ENCODE data around the gene FAXDC2.
A peak's percentile ranks its signal among the peaks of the same experiment; 100 is the strongest.

The FAXDC2 gene

GRCh38 chr5:154860765-154861164 lies 10.4 kb upstream of the FAXDC2 start:
- H3K4me1 ChIP-seq, result peaks cover 0 to 45% (median 23%) of the 10 kb centered on the region in 4 donors
- TF ChIP-seq CTCF (IDR thresholded peaks at IDR 0.05), result no peak
- no peaks in the 10 kb centered on the region for H3K9me3 ChIP-seq
- H3K27ac ChIP-seq, result peak overlapping the region; percentile 98
- no peaks in the 10 kb centered on the region for H3K27me3 ChIP-seq
- DNase-seq, result no peak
- peaks cover 15 to 23% (median 19%) of the 10 kb centered on the region in 3 donors for H3K36me3 ChIP-seq
- intact Hi-C loops (cut with DNase I; ENCODE audit: low total_unique reads), result no loop called here
- H3K4me3 ChIP-seq, result peak overlapping the region; percentile 85 to 92

GRCh38 chr5:154860123-154860522 lies 9.7 kb upstream of the FAXDC2 start:
- Histone ChIP-seq H3K9me3 (no peaks in the 10 kb centered on the region), H3K4me3 (peak overlapping the region; percentile 85 to 92), H3K27ac (peak overlapping the region; percentile 98), H3K27me3 (no peaks in the 10 kb centered on the region), H3K4me1 (peaks cover 0 to 45% (median 23%) of the 10 kb centered on the region in 4 donors), H3K36me3 (peaks cover 8 to 16% (median 12%) of the 10 kb centered on the region in 3 donors)
- intact Hi-C loops (cut with DNase I; ENCODE audit: low total_unique reads), result no loop called here
- DNase-seq, result peak; percentile 71 to 79
- TF ChIP-seq CTCF (IDR thresholded peaks at IDR 0.05), result no peak

- Histone ChIP-seq H3K36me3 (peaks cover 0 to 9% (median 5%) of the 10 kb centered on the region in 3 donors), H3K4me1 (peaks cover 0 to 45% (median 23%) of the 10 kb centered on the region in 4 donors), H3K9me3 (no peaks in the 10 kb centered on the region), H3K4me3 (peak overlapping the region; percentile 85 to 92), H3K27me3 (no peaks in the 10 kb centered on the region), H3K27ac (peak overlapping the region; percentile 98)
- intact Hi-C loops (cut with DNase I; ENCODE audit: low total_unique reads), result loop anchor here (5.0 kb wide), 1 partner anchor 78 kb away; the partner anchor contains the start of gene GEMIN5
- no peak for DNase-seq
- no peak for TF ChIP-seq CTCF (IDR thresholded peaks at IDR 0.05)
Observed at GRCh38 chr5:154858972-154859871, 8.8 kb upstream of the FAXDC2 start.

- Histone ChIP-seq H3K4me3 (peak within 1 kb of the TSS; percentile 85 to 92), H3K36me3 (peaks cover 0 to 4% (median 3%) of the 10 kb centered on the region in 3 donors), H3K9me3 (no peaks in the 10 kb centered on the region), H3K4me1 (peaks cover 0 to 45% (median 23%) of the 10 kb centered on the region in 4 donors), H3K27me3 (no peaks in the 10 kb centered on the region), H3K27ac (peak within 1 kb of the TSS; percentile 98)
- no peak for TF ChIP-seq CTCF (IDR thresholded peaks at IDR 0.05)
- DNase-seq, result peak; percentile 99
- intact Hi-C loops (cut with DNase I; ENCODE audit: low total_unique reads), result loop anchor here (5.0 kb wide), 1 partner anchor 79 kb away; the partner anchor contains the start of gene GEMIN5
Observed at GRCh38 chr5:154858297-154858971, 8.0 kb upstream of the FAXDC2 start, which contains the start of gene CNOT8. TSS of gene CNOT8 (plus strand) at chr5:154858627. CDS start at chr5:154863279, 4,652 bp downstream.

- no peaks in the 10 kb centered on the region for H3K27me3 ChIP-seq
- no peaks in the 10 kb centered on the region for H3K9me3 ChIP-seq
- peak overlapping the region; percentile 98 for H3K27ac ChIP-seq
- H3K4me3 ChIP-seq, result peak overlapping the region; percentile 85 to 92
- peak in 1 of 2 experiments; percentile 6 for TF ChIP-seq CTCF (IDR thresholded peaks at IDR 0.05)
- H3K36me3 ChIP-seq, result no peaks in the 10 kb centered on the region
- peaks cover 0 to 44% (median 23%) of the 10 kb centered on the region in 4 donors for H3K4me1 ChIP-seq
- intact Hi-C loops (cut with DNase I; ENCODE audit: low total_unique reads), result loop anchor here (2.0 to 5.0 kb wide), 2 partner anchors 80 to 103 kb away; partner anchors contain the start of genes GEMIN5 and LARP1
- DNase-seq, result peak; percentile 98 to 99
Observed at GRCh38 chr5:154857530-154858296, 7.3 kb upstream of the FAXDC2 start.
